K562 (cell line): ENCODE measurements around the gene TRIM71. TPM values are rescaled to one million over a fixed set of nuclear protein-coding genes. Genes with fewer than 3 reads are reported as not detected.

Experiments
- ATAC-seq: fragments of 200-7000 bp; cut with Tn5 transposase; 3 replicates; pipeline ENCODE4 v1.9.1; 2020; ENCODE audit warnings: moderate library complexity
- BruUV-seq: library from RNA; stranded (reverse); fragments of 400-500 nt; replicated peaks from 2 replicates; lab custom pipeline; 2021; lab: Mats Ljungman, UMichigan
- CTCF ChIA-PET: fragments of 300-600 bp; formaldehyde crosslinking; extraction: SDS; loops from one replicate; lab custom pipeline; 2021; ENCODE audit warnings: low intra/inter-chr PET ratio; lab: Yijun Ruan, JAX
- POLR2A ChIA-PET: fragments of 300-600, 350-650 bp; sonication (Branson Sonifier 250); formaldehyde crosslinking; extraction: SDS; loops from one replicate; lab custom pipeline; 2021; ENCODE audit warnings: antibody characterized with exemption, inconsistent platforms; lab: Yijun Ruan, JAX
- DNase-seq, 4 experiments: peaks; one replicate each; pipeline versions ENCODE4 v3.0.0 to v3.0.0-alpha.2; 2011 to 2018; ENCODE audit warnings: low spot score in 3 of 4, mixed read lengths in 3 of 4; ENCODE audit errors: extremely low read depth in 1 of 4
- FAIRE-seq: peaks from 2 replicates; lab custom pipeline; 2011; peaks lifted over from hg19 to GRCh38; lab: Jason Lieb, UNC
- H2AFZ ChIP-seq: 2 replicates; pipeline ENCODE4 v1.6.0; 2011; ENCODE audit warnings: low read depth, low read length, control low read depth, inconsistent platforms
- H3K27ac ChIP-seq: fragments of 200-600 bp; 3 replicates; pipeline ENCODE4 v1.8.0; 2011; ENCODE audit warnings: low read depth, mild to moderate bottlenecking, control low read depth, inconsistent platforms, low read length, moderate library complexity, mixed read lengths; ENCODE audit errors: extremely low read depth
- H3K27me3 ChIP-seq, 2 experiments: fragments of 300-600 bp in 1 of 2; 2 replicates in 1 of 2; 3 replicates in 1 of 2; pipeline versions ENCODE4 v1.6.0 to v1.8.0; 2011; ENCODE audit warnings: inconsistent platforms in 2 of 2, low read length in 2 of 2, mild to moderate bottlenecking in 1 of 2, mixed read lengths in 1 of 2, moderate library complexity in 1 of 2; ENCODE audit not compliant: control insufficient read depth in 2 of 2, insufficient read depth in 2 of 2
- H3K36me3 ChIP-seq: fragments of 300-600 bp; 3 replicates; pipeline ENCODE4 v1.8.0; 2011; ENCODE audit warnings: mild to moderate bottlenecking, low read length, inconsistent platforms; ENCODE audit not compliant: control insufficient read depth, insufficient read depth
- H3K4me1 ChIP-seq, 2 experiments: fragments of 200-600 bp in 1 of 2; replicated peaks in 1 of 2; 2 replicates in 1 of 2; 3 replicates in 1 of 2; pipeline versions ENCODE4 v1.5.1 to v1.8.0; 2011; ENCODE audit warnings: inconsistent platforms in 2 of 2, low read length in 2 of 2, mild to moderate bottlenecking in 1 of 2, mixed read lengths in 1 of 2, moderate library complexity in 1 of 2; ENCODE audit not compliant: control insufficient read depth in 2 of 2, insufficient read depth in 2 of 2
- H3K4me2 ChIP-seq: 2 replicates; pipeline ENCODE4 v1.6.1; 2011; ENCODE audit warnings: low read length, control low read depth, inconsistent platforms, mixed read lengths; ENCODE audit not compliant: insufficient read depth
- H3K4me3 ChIP-seq: fragments of 200-600 bp; sonication (generic), shearing (Covaris generic); 2 replicates; pipeline ENCODE4 v1.5.1; 2016; ENCODE audit warnings: control low read depth, inconsistent platforms
- H3K79me2 ChIP-seq: fragments of 200-600 bp; 3 replicates; pipeline ENCODE4 v1.8.0; 2011; ENCODE audit warnings: low read length, inconsistent platforms; ENCODE audit not compliant: control insufficient read depth, insufficient read depth
- H3K9ac ChIP-seq, 2 experiments: 2 replicates each; pipeline versions ENCODE4 v1.6.0 to v1.6.1; 2011; ENCODE audit warnings: low read depth in 2 of 2, low read length in 2 of 2, control low read depth in 1 of 2, inconsistent platforms in 1 of 2, mild to moderate bottlenecking in 1 of 2, mixed read lengths in 1 of 2; ENCODE audit not compliant: insufficient read depth in 1 of 2
- H3K9me1 ChIP-seq: one replicate; pipeline ENCODE4 v1.6.0; 2011; ENCODE audit warnings: inconsistent platforms, mild to moderate bottlenecking, low read length, moderate library complexity; ENCODE audit not compliant: control insufficient read depth, insufficient read depth
- H3K9me3 ChIP-seq: replicated peaks from 2 replicates; pipeline ENCODE4 v1.5.1; 2011; ENCODE audit warnings: low read depth, low read length, inconsistent platforms; ENCODE audit not compliant: control insufficient read depth, insufficient read depth
- H4K20me1 ChIP-seq: replicated peaks from 2 replicates; pipeline ENCODE4 v1.6.1; 2011; ENCODE audit warnings: low read length, inconsistent platforms, mixed read lengths; ENCODE audit not compliant: control insufficient read depth, insufficient read depth
- EP300 ChIP-seq: IDR thresholded peaks from 2 replicates; pipeline ENCODE4 v1.6.1; 2012; ENCODE audit warnings: low read length, improper control_type of control experiment
- ESRRA ChIP-seq: fragments of 450-650 bp; IDR thresholded peaks from 2 replicates; pipeline ENCODE4 v1.6.1; 2014; ENCODE audit warnings: low read depth, mild to moderate bottlenecking, moderate library complexity, borderline replicate concordance
- GABPB1 ChIP-seq: sonication (generic); formaldehyde crosslinking; IDR thresholded peaks from 2 replicates; pipeline ENCODE4 v1.8.0; 2022; ENCODE audit warnings: mild to moderate bottlenecking, missing genetic modification reagents
- MYBL2 ChIP-seq, 2 experiments: fragments of 450-650 bp in 1 of 2; sonication (generic) in 1 of 2; formaldehyde crosslinking in 1 of 2; IDR thresholded peaks; 2 replicates each; pipeline versions ENCODE4 v1.6.1 to v1.8.1; 2017 to 2022; ENCODE audit warnings: borderline replicate concordance in 1 of 2, inconsistent platforms in 1 of 2, low read depth in 1 of 2, mild to moderate bottlenecking in 1 of 2, missing genetic modification reagents in 1 of 2, moderate library complexity in 1 of 2
- RBM17 ChIP-seq: fragments of 200-400 bp; formaldehyde crosslinking; IDR thresholded peaks from 2 replicates; pipeline ENCODE4 v1.6.1; 2017; ENCODE audit warnings: low read depth, mild to moderate bottlenecking, low read length, borderline replicate concordance
- YBX1 ChIP-seq: fragments of 450-650 bp; IDR thresholded peaks from 2 replicates; pipeline ENCODE4 v1.7.1; 2016; ENCODE audit warnings: mild to moderate bottlenecking
- WGBS: fragments of 100-300 bp; shearing (Covaris generic); methylation state at CpG from one replicate; pipeline ENCODE4 v1.1.6; 2016; ENCODE audit warnings: low coverage, mixed read lengths; ENCODE audit not compliant: insufficient coverage; ENCODE audit errors: missing lambda C conversion rate; 5-methylcytosine and 5-hydroxymethylcytosine counted together
- in situ Hi-C: fragments of 300-500 bp; cut with MboI; formaldehyde crosslinking; loops from 4 replicates; pipeline ENCODE4 v1.15.0; 2018; ENCODE audit warnings: inconsistent platforms, mixed read lengths
- intact Hi-C: fragments of 100-400 bp; cut with micrococcal nuclease; formaldehyde crosslinking; loops from 2 replicates; pipeline ENCODE4 v1.14.2; 2022
- polyA plus RNA-seq, 8 experiments: library from polyadenylated mRNA; depleted of rRNA in 4 of 8; stranded (reverse) in 5 of 8; unstranded in 3 of 8; fragments of >200 nt; fragmentation: Nextera tagmentation in 2 of 8; fragmentation: Illumina TruSeq in 1 of 8; extraction: Ambion mirVana in 2 of 8; extraction: Trizol in 1 of 8; gene quantifications; 2 replicates each; pipeline versions ENCODE4 v1.2.1 to v1.2.3, GENCODE V29; 2011 to 2014; ENCODE audit warnings: inconsistent platforms in 1 of 8, missing spikeins in 1 of 8
- total RNA-seq, 7 experiments: library from RNA; depleted of rRNA in 6 of 7; stranded (reverse); fragments of >200 nt in 6 of 7; fragmentation: Illumina TruSeq in 2 of 7; extraction: Trizol in 2 of 7; gene quantifications; 2 replicates each; pipeline versions ENCODE4 v1.2.1 to v1.2.3, GENCODE V29; 2011 to 2021; ENCODE audit warnings: low replicate concordance in 1 of 7
- TF ChIP-seq, protein P1 (sequence below): fragments of 200-800 bp; sonication (Bioruptor generic); IDR thresholded peaks from 2 replicates; pipeline ENCODE4 v1.6.1; 2016; ENCODE audit warnings: missing genetic modification characterization, missing compliant biosample characterization
- TF ChIP-seq, protein P2 (sequence below): fragments of 450-650 bp; IDR thresholded peaks from 2 replicates; pipeline ENCODE4 v1.6.1; 2014; ENCODE audit warnings: low read depth, mild to moderate bottlenecking, moderate library complexity, borderline replicate concordance
- TF ChIP-seq, protein P3 (sequence below): sonication (generic); formaldehyde crosslinking; IDR thresholded peaks from 2 replicates; pipeline ENCODE4 v1.8.0; 2022; ENCODE audit warnings: mild to moderate bottlenecking, missing genetic modification reagents
- TF ChIP-seq, protein P4 (sequence below), 2 experiments: IDR thresholded peaks; 2 replicates each; pipeline ENCODE4 v1.6.1; 2011; ENCODE audit warnings: borderline replicate concordance in 1 of 2, control low read depth in 1 of 2, low read depth in 1 of 2, low read length in 1 of 2, mild to moderate bottlenecking in 1 of 2, mixed read lengths in 1 of 2, moderate library complexity in 1 of 2; ENCODE audit not compliant: insufficient read depth in 1 of 2, insufficient read length in 1 of 2, poor library complexity in 1 of 2, severe bottlenecking in 1 of 2; ENCODE audit errors: extremely low read depth in 1 of 2

The TRIM71 gene
- total and polyA plus RNA-seq, 9 of the 15 experiments (the other 6 are each of a cell fraction or from before 2014, with no cell fraction given): 0.04 to 0.11 TPM; not detected in 7

DNA sequence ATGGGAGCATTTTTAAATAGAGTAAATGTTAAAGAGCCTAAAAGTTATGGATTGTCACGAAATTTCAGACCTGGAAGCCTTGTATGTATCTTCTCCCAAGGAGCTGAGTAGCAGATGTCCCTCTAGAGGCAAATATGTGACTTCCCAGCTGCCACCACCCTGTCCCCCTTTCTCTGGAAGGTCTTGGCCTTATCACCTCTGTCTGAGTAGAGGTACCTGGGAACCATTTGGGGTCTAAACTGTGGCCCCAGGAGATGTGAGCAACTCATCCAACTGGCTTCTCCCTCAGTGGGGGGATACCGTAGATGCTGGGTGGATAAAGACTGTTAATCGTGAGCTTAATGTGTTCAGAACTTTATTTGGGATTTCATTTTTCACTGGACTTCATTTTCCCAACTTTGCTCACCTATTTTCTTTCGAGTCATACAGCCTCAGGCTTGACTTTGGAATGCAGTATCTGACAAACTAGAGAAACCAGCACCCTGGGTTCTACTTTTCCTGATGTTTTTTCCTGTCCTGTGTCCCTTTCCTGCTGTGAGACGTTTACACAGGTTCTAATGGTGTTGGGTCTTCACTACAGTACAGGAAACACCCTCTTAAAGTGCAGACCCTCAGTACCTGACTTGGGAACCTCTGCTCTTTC is 80.3 kb downstream of the TRIM71 start (continued):
- TF ChIP-seq, protein P1, sequence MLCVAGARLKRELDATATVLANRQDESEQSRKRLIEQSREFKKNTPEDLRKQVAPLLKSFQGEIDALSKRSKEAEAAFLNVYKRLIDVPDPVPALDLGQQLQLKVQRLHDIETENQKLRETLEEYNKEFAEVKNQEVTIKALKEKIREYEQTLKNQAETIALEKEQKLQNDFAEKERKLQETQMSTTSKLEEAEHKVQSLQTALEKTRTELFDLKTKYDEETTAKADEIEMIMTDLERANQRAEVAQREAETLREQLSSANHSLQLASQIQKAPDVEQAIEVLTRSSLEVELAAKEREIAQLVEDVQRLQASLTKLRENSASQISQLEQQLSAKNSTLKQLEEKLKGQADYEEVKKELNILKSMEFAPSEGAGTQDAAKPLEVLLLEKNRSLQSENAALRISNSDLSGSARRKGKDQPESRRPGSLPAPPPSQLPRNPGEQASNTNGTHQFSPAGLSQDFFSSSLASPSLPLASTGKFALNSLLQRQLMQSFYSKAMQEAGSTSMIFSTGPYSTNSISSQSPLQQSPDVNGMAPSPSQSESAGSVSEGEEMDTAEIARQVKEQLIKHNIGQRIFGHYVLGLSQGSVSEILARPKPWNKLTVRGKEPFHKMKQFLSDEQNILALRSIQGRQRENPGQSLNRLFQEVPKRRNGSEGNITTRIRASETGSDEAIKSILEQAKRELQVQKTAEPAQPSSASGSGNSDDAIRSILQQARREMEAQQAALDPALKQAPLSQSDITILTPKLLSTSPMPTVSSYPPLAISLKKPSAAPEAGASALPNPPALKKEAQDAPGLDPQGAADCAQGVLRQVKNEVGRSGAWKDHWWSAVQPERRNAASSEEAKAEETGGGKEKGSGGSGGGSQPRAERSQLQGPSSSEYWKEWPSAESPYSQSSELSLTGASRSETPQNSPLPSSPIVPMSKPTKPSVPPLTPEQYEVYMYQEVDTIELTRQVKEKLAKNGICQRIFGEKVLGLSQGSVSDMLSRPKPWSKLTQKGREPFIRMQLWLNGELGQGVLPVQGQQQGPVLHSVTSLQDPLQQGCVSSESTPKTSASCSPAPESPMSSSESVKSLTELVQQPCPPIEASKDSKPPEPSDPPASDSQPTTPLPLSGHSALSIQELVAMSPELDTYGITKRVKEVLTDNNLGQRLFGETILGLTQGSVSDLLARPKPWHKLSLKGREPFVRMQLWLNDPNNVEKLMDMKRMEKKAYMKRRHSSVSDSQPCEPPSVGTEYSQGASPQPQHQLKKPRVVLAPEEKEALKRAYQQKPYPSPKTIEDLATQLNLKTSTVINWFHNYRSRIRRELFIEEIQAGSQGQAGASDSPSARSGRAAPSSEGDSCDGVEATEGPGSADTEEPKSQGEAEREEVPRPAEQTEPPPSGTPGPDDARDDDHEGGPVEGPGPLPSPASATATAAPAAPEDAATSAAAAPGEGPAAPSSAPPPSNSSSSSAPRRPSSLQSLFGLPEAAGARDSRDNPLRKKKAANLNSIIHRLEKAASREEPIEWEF: no peak
- no peak for TF ChIP-seq YBX1

DNA sequence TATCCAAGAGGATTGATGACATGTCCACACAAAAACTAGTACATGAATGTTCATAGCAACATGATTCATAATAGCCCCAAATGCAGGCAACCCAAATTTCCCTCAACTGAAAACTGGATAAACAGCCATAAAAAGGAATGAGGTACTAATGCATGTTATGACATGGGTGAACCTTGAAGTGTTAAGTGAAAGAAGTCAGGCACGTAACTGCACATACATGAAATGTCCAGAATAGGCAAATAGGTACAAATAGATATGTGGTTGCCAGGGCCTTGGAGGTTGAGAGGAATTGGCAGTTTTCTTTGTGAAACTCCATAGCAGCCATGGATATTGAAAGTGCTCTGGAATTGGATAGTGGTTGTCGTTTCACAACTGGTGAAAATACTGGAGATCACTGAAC is 81.5 kb downstream of the TRIM71 start:
- no peak overlapping the region for H3K4me2 ChIP-seq
- FAIRE-seq (no peak), DNase-seq (no peak), ATAC-seq (no peak)
- H3K4me3 ChIP-seq: no peak overlapping the region
- no peak overlapping the region for H3K9ac ChIP-seq
- no peaks in the 10 kb centered on the region for H4K20me1 ChIP-seq
- H3K9me3 ChIP-seq: no peaks in the 10 kb centered on the region
- no peak overlapping the region for H3K27ac ChIP-seq
- ChIA-PET POLR2A (no interaction called here), CTCF (no interaction called here)
- intact Hi-C loops: no loop called here
- no peak overlapping the region for H2AFZ ChIP-seq
- H3K9me1 ChIP-seq: no peaks in the 10 kb centered on the region
- WGBS: 2% methylated on average over 2 of the region's 2 CpGs
- peaks cover 35 to 50% of the 10 kb centered on the region in 2 experiments for H3K27me3 ChIP-seq
- BruUV-seq: no TSS peak
- in situ Hi-C loops: no loop called here
- no peaks in the 10 kb centered on the region for H3K79me2 ChIP-seq
- peaks cover 0 to 2% of the 10 kb centered on the region in 2 experiments; a peak in 1 of 5 replicates for H3K4me1 ChIP-seq
- no peaks in the 10 kb centered on the region for H3K36me3 ChIP-seq
- TF ChIP-seq, protein P2, sequence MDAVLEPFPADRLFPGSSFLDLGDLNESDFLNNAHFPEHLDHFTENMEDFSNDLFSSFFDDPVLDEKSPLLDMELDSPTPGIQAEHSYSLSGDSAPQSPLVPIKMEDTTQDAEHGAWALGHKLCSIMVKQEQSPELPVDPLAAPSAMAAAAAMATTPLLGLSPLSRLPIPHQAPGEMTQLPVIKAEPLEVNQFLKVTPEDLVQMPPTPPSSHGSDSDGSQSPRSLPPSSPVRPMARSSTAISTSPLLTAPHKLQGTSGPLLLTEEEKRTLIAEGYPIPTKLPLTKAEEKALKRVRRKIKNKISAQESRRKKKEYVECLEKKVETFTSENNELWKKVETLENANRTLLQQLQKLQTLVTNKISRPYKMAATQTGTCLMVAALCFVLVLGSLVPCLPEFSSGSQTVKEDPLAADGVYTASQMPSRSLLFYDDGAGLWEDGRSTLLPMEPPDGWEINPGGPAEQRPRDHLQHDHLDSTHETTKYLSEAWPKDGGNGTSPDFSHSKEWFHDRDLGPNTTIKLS: no peak
- TF ChIP-seq ESRRA (no peak), RBM17 (no peak), GABPB1 (CRISPR knock-in tag) (no peak), EP300 (no peak), MYBL2 (IDR thresholded peaks at IDR 0.05; ENCODE audit: low read depth) (no peak), MYBL2 (CRISPR knock-in tag; IDR thresholded peaks at IDR 0.05; ENCODE audit: borderline replicate concordance) (no peak)
- TF ChIP-seq, protein P3, sequence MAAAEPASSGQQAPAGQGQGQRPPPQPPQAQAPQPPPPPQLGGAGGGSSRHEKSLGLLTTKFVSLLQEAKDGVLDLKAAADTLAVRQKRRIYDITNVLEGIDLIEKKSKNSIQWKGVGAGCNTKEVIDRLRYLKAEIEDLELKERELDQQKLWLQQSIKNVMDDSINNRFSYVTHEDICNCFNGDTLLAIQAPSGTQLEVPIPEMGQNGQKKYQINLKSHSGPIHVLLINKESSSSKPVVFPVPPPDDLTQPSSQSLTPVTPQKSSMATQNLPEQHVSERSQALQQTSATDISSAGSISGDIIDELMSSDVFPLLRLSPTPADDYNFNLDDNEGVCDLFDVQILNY: no peak
- TF ChIP-seq, protein P4, sequence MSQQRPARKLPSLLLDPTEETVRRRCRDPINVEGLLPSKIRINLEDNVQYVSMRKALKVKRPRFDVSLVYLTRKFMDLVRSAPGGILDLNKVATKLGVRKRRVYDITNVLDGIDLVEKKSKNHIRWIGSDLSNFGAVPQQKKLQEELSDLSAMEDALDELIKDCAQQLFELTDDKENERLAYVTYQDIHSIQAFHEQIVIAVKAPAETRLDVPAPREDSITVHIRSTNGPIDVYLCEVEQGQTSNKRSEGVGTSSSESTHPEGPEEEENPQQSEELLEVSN (IDR thresholded peaks at IDR 0.05; ENCODE audit: borderline replicate concordance in 1 of 2, extremely low read depth in 1 of 2, insufficient read depth in 1 of 2, insufficient read length in 1 of 2, low read depth in 1 of 2, low read length in 1 of 2, poor library complexity in 1 of 2, severe bottlenecking in 1 of 2): no peak
